Measurements from ENCODE around the gene WAPL.

DNA sequence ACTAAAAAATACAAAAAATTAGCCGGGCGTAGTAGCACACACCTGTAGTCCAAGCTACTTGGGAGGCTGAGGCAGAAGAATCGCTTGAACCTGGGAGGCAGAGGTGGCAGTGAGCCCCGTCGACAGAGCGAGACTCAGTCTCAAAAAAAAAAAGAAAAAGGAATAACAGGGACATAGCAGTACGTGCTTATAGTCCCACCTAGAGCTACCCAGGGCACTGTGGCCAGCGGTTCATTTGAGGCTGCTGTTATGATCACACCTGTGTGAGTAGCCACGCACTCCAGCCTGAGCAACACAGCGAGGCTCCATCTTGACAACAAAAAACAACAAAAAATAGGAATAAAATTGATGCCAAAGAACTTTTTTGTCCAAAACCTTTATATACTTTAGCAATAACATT is 17.1 kb downstream of the WAPL start:
- no peak for TF ChIP-seq POLR2AphosphoS5 (IDR thresholded peaks at IDR 0.05; ENCODE audit: borderline replicate concordance, low read depth, low read length)
- TF ChIP-seq EZH2 (IDR thresholded peaks at IDR 0.05): no peak
- TF ChIP-seq FOXP2 (optimal IDR thresholded peaks at IDR 0.05; ENCODE audit: control extremely low read depth, extremely low read length, insufficient read depth): no peak

Measured in SK-N-MC (cell line).